GM10847 (cell line): ENCODE data around the gene OOEP.

Experiments used
- POLR2A ChIP-seq: IDR thresholded peaks from 2 replicates; pipeline ENCODE4 v1.6.1; 2011; ENCODE audit not compliant: insufficient read length; ENCODE audit errors: extremely low read depth

OOEP gene

DNA sequence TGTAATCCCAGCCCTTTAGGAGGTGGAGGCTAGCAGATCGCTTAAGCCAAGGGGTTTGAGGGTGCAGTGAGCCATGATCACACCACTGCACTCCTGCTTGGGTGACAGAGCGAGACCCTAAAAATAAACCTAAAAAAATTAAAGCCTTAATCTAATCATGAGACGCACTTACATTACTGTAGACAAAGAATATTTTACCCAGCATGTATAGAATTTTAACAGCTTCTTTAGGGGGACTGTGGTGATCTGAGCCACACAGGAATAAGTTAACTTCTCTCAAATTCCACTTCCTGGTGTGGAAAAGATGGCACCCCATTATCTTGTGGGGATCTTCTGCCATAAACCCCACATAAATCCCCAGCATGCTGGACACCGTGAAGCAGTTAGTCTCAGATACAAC, 2.3 kb upstream of the OOEP start:
- no peak for TF ChIP-seq POLR2A

DNA sequence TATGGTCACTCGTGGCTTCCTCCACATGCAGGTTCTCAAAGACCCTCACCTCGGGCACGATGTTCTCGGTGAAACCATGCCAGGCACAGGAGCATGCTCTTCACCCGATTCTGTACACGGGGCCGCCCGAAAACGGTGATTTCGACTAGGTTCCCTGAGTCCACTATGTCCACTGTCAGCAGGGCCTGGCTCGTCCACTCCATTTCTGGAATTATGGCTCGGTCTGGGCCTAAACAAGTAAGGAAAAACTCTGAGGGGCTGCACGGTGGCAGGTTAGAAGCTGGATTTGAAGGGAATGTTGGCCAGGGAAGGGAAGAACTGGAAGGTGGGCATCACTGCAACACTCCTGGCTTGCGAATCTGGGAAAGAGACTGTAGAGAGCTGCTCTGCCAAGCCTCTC, 540 bp downstream of the OOEP start:
- TF ChIP-seq POLR2A = no peak

DNA sequence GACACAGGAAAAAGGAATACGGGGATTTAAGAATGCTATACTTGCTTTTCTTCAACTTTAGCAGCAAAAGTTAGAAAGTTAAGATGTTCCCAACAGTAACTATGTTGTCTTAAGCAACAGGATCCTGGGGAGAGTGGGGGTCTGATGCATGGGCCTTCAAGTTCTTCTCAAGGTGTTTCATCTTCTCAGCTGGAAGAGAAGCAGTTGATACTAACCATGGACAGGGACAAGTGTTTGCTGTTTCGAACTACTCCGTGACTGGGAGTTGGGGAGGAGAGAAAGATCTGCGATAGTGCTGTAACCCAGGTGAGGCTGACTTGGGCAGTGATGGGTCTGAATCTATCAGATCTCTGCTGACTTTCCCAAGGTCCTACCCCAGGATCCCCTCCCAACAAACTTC, 1.0 kb downstream of the OOEP start:
- TF ChIP-seq POLR2A = no peak

DNA sequence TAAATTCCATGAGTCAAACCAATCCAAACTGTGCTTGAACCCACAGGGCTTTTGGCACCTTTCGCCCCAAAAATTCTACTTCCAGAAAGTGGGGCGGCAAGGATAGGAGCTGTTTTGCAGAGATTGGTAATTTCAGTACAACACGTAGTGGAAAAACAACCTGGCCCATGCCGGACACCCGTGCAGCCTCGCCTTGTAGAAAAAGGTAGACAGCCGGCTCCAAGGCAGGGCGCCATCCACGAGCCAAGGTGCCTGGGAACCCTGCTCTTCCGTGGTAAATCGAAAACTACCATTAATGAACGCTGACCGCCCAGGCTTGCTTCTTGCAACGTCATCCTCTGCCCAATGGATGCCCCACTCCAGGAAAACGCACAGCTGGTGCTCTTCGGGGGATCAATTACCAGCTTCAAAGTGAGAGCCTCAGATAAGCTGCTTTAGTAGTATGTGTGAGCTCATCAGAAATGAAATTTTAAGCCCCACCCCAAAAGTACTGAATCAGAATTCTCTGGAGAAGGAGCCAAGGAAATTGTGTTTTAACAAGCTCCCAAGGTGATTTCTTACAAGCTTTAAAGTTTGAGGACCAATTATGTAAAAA, 1.8 kb downstream of the OOEP start:
- TF ChIP-seq POLR2A = no peak

DNA sequence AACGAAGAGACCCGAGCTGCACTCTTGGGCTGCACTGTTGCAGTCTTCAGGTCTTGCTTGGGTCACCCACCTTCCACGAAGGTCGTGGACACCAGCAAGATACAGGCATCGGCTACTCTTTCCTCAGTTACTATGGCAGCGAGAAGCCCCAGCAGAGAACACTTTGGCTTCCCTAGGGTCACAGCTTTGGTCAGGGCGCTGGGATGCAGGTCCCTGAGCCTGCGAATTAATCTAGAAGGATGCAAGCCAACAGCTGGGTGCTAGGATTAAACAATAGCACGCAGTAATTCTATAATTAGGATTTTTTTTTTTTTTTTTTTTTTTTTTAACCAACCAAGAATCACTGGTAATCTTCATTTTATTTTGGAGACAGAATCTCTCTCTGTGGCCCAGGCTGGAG, 5.1 kb downstream of the OOEP start:
- no peak for TF ChIP-seq POLR2A

DNA sequence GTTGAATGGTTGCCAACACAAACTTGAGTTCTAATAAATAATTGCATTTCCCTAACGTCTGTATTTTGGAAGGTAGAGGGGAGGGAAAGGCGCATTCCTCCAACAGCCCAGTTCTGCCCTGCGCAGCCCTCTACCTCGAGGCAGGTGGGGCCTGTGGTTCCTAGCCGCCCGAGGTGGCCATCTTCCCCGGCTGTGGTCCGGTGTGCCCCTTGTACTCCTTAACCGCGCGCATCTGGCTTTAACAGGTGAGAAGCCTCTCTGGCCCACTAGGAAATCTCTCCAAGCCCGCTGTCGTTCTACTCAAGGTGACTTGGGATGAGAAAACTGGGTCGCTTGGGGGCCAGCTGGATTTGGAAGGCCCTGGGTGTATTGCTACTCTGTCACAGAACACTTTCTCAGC, 5.6 kb downstream of the OOEP start:
- no peak for TF ChIP-seq POLR2A

DNA sequence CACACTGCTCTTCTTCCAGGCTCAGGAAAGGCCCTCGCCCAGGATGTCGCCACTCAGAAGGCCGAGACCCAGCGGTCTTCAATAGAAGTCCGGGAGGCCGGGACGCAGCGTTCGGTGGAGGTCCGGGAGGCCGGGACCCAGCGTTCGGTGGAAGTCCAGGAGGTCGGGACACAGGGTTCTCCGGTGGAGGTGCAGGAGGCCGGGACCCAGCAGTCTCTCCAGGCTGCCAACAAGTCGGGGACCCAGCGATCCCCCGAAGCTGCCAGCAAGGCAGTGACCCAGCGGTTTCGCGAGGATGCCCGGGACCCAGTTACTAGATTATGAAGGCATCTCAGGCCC, 6.2 kb downstream of the OOEP start:
- no peak for TF ChIP-seq POLR2A

DNA sequence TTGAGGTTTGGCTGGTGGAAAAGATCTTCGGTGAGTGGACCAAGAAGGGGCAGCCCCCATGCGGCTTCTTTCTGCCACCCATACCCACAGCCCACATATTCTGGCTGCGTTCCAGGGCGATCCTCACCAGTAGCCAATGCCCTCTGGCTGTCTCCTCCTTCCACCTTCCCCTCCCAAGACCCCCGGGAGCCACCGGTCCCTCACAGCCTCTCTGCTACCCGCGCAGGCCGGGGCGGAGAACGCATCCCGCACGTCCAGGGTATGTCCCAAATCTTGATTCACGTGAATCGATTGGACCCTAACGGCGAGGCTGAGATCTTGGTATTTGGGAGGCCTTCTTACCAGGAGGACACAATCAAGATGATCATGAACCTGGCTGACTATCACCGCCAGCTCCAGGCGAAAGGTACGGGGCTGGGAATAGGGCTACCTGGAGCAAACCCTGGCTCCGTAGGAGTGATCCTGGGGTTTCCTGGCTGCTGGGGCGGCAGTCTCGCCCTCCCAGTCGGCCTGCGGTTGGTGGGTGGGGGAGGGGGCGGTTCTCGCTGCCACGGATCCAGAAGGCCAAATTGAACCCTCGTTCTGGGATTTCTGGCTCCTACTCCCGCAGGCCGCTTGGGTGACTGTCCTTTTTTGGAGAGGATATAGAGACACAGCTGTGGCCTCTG, 6.7 kb downstream of the OOEP start:
- no peak for TF ChIP-seq POLR2A

DNA sequence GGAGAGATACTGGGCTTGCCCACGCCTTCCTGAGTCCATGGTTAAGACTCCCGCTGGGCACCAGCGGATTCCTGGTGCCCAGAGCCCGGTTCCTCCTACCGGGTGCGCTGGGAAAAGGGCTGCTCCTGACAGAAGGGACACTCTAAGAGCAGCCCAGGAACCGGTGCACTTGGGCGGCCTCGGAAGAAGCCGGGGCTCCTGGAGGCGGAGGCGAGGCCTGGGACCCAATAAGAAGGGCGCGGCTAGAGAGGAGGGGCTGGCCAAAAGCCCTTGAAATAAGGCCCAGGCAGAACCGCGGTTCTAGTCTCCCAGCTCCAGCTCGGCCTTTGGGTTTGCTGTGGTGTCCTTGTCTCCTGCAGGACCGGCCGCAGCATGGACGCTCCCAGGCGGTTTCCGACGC, 7.3 kb downstream of the OOEP start, which contains the start of gene KHDC3L:
Gene KHDC3L (plus strand): TSS at position 301 of the 400 bp plus-strand sequence. CDS start 72 bp downstream, at position 373.
- TF ChIP-seq POLR2A = no peak

DNA sequence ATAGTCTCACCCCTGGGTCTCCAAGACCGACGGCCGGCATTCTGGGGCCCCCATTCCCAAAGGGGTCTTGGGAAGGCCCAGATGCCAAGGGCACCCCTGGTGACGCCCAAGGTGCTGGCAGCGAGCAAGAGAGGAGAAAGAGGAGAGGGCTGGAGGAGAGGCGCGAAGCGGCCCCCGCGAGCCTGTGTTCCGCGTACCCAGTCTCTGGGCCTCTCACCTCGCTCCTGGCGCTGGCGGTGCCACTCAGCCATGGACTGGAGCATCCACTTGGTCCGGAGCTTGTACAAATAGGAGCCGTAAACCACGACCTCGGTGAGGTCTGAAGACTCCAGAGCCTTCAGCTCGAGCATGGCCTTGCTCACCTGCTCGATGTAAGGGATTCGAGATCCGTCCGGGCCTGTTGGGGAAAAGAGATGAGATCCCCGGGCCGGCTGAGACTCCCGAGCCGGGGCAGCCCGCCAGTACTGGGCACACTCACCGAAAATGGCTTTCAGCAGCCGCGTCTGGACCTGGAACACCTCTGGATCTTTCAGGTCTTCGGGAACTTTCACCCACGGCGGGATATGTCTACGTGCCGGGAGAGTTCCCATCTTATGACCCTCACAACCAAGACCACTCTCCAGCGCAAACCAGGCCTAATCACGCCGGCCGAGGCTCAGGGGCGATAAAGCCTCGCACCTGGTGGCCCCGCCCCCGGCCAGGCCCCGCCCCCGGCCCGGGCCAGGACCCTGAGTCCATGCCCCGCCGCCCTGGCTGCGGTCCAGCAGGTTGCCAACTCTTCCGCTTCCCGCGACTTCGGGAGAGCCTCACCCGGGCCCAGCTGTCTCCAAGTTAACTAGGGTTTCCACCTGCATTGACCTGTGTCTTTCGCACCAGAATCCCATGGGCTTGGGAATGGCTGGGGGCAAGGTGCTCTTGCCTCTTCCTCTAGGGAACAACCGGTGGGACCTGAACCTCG, 15.8 kb downstream of the OOEP start, which contains the start of gene DPPA5:
Gene DPPA5 (minus strand): TSS at position 641 of the 958 bp plus-strand sequence. CDS start 51 bp downstream, at position 590.
- TF ChIP-seq POLR2A = no peak

DNA sequence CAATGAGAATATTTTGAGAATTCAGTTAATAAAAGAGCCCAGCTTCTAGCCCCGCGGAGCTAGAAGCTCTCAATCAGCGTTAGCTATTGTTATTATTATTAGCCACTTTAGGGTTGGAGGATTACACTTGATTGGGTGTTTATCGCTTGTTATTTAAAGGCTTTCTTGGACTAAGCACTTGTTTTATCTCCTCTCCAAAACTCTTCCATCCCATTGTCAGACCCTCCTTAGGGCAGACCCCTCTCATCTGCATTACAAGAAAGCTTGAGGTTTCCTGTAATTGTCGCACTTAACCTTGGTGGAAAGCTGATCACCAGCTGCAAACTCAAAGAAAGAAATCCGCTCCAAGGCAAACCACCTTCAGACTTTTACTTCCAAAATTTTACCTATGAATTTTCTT, 20.4 kb downstream of the OOEP start:
- no peak for TF ChIP-seq POLR2A

DNA sequence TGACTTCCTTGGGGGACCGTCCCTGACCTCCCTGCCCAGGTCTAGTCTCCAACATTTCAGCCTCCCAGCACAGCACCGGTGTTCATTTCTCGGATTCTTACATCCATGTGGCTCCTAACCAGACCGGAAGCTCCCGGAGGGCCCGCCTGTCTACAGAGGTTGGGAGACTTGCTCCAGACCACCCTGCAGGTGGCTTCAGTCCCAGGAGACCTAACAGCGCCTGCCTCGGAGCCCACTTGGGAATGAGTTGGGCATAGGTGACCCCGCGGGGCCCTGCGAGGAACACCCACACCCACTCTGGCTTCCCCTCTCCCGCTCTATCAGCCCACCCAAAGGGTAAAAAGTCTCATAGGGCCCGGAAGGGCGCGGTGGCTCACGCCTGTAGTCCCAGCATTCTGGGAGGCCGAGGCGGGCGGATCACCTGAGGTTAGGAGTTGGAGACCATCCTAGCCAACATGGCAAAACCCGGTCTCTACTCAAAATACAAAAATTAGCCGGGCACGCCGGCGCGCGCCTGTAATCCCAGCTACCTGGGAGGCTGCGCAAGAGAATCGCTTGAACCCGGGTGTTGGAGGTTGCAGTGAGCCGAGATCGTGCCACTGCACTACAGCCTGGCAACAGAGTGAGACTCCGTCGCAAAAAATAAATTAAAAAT, 21.0 kb downstream of the OOEP start:
- TF ChIP-seq POLR2A = no peak

DNA sequence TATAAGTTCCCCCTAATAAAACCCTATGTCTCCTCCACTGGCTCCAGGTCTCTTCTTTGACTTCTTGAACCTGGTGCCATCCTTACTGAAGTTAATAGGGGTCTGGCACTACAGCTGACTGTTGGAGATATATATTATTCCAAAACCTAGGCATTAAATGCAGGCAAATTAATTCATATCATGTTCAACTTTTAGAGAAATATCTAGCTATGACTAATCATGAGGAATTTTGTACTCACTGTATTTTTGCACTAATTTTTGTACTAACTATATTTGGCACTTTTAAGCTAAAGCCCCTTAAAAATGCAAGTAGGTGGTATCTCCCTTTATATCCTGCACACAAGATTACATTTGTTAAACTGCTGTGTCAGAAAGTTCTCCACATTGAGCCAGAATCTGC, 26.5 kb downstream of the OOEP start:
- no peak for TF ChIP-seq POLR2A

DNA sequence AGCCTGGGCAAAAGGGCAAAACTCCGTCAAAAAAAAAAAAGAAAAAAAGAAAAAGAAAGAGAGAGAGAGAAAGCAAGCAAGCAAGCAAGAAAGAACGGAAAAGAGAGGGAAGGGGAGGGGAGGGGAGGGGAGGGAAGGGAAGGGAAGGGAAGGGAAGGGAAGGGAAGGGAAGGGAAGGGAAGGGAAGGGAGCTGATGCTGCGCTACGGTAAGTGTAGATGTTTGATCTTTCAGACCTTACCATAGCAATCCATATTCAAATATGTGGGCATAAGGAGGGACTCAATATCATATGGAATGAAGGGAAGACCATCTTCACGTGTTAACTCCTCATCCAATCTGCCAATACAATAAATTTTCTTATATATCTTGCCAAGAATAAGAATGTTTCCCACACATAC, 27.5 kb downstream of the OOEP start:
- TF ChIP-seq POLR2A = no peak

DNA sequence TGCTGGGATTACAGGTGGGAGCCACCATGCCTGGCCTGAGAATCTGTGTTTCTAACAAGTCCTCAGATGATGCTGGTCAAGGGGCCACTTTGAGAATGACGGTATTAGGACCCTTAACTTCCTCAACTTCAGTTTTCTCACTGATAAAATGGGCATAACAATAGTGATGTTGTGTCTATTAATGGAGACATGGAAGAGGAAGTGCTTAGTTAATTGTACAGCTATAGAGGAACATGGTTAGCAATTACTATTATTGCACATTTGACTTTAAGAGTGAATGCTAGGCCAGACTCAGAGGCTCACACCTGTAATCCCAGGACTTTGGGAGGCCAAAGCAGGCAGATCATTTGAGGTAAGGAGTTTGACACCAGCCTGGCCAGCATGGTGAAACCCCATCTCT, 28.4 kb downstream of the OOEP start:
- no peak for TF ChIP-seq POLR2A
